Fibroblast of peridontal ligament (primary cell): ENCODE measurements around the gene TRMT61A.

ENCODE experiments used
- DNase-seq: peaks from one replicate; pipeline ENCODE4 v3.0.0-alpha.2; 2010; ENCODE audit errors: extremely low read depth

Gene TRMT61A

DNA sequence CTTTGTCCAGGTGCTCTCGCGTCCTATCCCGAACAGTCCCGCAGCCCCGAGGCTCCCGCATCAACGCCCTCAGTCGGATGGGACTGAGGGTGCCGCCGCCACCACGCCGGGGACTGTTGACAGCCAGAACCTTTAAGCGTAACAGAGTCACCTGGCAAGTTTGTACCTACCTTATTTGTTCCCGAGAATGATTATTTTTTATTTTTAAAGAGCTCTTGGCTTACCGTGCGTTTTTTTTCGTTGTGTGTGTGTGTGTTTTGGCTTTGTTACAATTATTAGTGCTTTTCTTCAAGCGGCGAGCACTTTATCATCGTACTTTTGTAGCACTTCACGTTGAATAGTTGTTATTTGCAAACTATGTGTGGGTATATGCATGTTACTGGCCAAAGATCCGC is 34.2 kb downstream of the TRMT61A start:
- DNase-seq: no peak

DNA sequence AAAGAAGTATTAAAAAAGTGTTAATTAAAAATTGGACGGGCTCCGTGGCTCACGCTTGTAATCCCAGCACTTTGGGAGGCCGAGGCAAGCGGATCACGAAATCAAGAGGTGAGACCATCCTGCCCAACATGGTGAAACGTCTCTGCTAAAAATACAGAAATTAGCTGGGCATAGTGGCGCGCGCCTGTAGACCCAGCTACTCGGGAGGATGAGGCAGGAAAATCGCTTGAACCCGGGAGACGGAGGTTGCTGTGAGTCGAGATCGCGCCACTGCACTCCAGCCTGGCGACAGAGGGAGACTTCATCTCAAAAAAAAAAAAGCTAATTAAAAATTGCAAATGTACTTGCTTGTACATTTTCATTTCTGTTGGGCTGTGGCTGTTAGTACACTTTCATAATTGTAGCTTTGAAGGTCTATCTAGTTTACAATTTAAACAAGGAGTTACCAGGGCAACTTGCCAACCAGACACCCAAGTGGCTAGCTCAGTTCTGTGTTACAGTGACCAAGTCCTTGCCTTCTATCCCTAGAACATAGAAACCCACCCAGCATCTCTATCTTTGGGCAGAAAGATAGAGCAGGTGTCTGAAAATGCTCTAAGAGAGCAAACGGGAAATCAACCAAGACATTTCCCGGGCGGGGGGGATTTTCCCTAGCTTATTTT is 35.0 kb downstream of the TRMT61A start:
- DNase-seq: no peak

DNA sequence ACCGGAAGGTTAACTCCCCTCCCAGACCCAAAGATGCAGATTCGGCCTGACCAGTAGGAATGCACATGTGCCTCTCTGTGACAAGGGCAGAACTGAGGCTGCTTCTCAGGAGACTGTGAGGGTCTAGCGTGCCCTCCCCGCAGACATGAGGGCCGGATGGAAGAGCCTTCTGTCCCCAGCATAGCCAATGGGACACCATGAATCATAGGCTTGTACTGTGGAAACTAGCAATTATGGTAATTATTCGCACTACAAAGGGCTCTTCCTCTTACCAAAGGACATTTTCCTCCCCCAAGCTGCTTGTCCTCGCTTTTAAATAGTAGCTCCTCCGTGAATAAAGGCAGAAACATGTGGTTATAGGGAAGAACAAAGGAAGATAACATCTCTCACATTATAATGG is 40.0 kb downstream of the TRMT61A start:
- DNase-seq: no peak

DNA sequence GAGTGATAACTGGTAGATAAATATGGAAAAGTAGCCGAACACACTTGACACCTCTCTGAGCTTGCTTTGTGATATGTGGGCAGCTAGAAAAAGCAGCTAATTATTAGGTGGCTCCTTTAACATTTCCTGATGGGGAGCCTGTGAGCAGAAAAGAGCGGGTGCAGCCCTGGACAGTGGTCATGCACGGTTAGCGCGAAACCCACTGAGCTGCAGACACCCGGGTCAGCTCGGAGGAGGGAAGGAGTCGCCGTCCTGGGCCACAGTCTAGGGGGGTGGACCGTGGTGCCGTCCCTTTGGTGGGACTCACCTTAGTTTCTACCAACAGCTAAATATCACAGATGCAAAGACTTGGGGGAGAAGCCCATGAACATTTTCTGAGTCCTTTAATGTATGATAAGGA is 40.4 kb downstream of the TRMT61A start:
- no peak for DNase-seq

DNA sequence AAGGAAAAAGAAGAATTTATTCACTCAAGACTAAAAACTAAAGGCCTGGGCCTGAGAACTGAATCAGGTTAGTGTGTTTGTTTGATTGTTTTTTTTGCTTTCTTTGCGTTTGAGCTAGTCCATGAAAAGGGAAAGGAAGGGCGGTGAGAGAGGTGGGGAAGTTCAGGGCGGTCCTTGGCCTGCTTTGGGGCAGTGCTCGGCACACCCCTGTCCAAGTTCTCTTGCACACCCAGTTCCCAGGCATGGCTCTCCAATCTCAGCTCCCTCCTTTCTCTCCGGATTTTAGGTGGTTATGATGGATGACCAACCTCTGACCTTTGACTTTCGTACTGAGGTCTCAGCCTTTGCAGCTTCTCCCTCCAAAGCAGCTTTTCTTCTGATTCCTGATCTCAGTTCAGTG is 45.1 kb downstream of the TRMT61A start:
- DNase-seq: no peak

DNA sequence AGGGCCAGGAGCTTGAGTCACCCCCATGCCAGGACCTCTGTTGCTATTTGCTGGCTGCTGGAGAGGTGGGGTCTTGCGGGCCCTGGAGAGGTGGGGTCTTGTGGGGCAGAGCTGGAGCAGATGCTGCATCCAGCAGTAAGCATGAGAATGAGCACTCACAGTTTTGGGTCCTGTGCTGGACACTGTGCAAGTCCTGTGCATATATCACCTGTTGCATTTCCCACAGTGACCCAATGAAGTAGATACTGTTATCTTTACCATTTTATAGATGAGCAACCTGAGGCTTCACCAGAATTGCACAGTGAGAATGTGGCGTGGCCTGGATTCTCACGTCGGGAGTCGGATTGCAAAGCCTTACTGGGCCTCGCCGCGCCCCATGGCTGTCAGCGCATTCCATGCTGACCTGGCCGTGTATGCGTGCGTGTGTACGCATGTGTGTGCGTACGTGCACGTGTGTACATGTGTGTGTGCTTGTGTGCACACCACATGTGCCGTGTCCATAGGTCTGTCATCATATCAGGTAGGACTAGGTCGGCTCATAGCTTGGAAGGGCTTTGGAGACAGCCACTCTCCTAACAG is 45.8 kb downstream of the TRMT61A start:
- DNase-seq: no peak

DNA sequence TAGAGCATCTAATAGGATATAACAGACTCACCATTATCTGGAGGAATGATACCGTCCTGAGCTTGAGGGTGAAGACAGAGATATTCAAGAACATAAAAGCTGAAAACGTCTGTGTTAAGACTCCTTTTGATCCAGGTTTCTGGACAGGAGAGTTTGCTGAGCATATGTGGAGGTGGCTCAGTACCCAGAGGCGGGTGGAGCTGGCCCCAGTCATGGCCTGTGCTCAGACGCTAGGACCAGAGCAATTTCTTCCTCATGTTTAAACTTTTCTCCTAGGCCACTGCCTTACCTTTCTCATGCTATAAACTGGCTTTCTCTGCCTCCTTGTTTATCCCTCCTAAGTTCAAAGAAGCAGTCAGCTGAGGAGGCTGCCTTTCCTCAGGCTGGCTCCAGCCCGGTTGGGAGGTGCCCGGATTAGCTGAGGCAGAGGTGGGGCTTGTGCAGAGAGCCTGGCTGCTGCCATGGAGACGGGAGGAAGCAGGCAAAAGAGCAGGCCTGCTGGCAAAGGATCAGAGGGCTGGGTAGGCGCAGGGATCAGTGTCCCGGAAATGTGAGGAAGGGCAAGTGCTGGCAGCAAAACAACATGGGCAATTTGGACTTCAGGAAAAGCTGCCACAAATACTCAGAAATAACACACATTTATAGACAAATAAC is 47.5 kb downstream of the TRMT61A start:
- DNase-seq: peak; percentile 85

DNA sequence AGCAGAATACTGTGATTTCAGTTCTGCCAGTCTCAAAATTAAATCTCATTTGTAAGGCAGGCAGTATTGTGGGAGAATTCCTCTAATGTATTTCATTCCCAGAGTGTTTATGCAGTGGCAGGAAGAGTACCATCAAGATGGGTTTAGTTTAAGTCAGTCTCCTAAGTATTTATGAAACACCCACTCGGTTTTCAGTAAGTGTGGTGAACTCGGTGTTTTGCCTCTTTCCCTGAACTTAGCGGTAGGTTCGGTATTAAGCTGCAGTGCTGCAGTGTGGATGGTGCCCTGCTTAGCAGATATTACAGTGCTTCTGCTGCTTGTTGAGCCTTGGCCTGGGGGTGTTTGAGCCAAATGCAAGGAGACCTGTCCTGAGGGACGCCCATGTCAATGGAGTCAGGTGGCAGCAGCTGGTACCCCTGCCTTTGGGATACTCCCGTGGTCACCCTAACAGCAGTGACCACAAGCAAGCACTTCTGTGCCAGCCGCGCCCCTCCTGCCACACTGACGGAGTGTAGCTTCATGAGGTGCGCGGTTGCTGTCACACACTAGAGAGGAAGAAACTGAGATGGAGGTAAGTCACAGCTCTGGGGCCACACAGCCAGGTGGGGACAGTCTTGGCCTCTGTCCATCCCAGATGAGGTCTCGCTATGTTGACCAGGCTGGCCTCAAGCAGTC is 49.5 kb downstream of the TRMT61A start:
- DNase-seq: no peak

DNA sequence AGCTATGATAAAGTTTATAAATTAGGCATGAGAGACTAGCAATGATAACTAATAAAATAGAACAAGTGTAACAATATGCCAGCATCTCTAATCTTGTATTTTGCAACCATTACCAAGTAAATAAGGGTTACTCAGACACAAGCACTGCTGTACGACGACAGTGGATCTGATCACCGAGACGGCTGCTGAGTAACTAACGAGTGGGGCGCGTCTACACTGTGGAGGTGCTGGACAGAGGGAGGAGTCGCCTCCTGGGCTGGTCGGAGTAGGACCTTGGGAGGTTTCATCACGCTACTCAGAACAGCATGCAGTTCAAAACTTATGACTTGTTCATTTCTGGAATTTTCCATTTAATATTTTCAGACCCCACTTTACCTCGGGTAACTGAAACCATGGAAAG is 52.2 kb downstream of the TRMT61A start:
- no peak for DNase-seq

DNA sequence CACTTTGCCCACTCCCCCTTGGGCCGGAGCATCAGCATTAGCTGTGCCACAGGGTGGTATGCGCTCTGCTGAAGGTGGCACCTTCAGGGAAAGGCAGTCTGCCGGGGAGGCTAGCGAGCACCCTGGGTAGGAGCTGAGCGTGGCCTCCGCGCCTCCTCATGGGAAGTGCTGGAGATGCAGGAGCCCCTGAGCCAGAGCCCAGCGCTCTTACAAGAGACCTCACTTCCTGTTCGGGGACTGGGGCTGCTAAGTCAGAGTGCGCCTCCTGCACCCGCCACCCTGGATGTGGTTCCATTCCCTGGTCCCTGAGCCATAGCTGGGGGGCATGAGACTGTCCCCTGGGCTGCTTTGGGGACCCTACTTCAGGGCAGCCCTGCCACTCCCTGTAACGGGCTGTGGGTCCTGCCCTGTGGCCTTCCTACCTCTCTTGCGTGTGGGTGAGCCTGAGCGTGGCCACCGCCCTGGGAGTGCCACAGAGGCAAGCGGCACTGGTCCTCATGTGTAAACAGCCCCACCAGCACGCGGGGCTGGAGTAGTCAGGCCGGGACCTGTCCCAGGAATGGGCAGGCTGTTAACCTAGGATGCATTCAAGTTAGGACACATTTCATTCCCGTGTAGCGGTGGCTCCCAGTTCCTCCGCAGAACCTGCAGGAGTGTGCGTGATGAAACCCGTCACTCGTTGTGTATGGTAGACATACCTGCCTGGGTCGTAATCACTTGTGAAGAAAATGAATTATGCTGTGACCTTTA is 53.1 kb downstream of the TRMT61A start:
- no peak for DNase-seq

DNA sequence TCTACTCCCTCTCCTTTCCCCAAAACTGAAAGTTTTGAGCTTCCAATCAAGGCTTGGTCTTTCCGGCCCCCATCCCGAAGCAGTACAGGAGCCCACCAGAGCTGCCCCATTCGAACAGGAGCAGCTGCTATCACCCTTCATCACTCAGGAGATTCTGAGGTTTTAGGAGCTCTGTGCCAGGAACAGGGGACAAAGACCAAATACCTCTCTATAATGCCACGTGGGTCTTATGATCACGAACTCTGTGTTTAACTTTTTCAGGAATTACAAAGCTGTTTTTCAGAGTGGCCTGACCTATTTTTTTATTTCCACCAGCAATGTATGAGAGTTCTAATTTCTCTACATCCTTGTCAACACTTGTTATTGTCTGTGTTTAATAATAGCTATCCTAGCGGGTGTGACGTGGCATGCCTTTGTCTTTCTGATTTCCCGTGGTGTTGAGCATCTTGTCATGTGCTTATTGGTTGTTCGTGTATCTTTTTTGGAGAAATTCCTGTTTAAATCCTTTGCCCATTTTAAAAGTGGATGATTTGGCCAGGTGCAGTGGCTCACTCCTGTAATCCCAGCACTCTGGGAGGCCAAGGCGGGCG is 55.4 kb downstream of the TRMT61A start:
- DNase-seq: no peak
